Measurements from ENCODE around the gene PTPRU. TPM values are rescaled to one million over a fixed set of nuclear protein-coding genes. Genes with fewer than 3 reads are reported as not detected.

PTPRU gene
- total and polyA plus RNA-seq, 5 donors from 2014 or later: not detected

- Mint-ChIP-seq H3K27ac (no peak overlapping the region), H3K9me3 (peaks cover 0 to 2% (median 1%) of the 10 kb centered on the region in 7 donors), H3K36me3 (no peaks in the 10 kb centered on the region), H3K27me3 (peaks cover 38% of the 10 kb centered on the region), H3K4me3 (no peak overlapping the region), H3K4me1 (no peaks in the 10 kb centered on the region)
- DNase-seq (no peak), ATAC-seq (ENCODE audit: low read depth in 2 of 2) (no peak)
- H3K36me3 ChIP-seq (ENCODE audit: control insufficient read depth, insufficient read depth, low read length): no peaks in the 10 kb centered on the region
- H3K4me1 ChIP-seq (ENCODE audit: control insufficient read depth, insufficient read depth, low read length, poor library complexity, severe bottlenecking): no peaks in the 10 kb centered on the region
- H3K27me3 ChIP-seq (ENCODE audit: control insufficient read depth, insufficient read depth, low read length): no peaks in the 10 kb centered on the region
- H3K4me3 ChIP-seq (ENCODE audit: low read depth, low read length): no peak overlapping the region
- H3K27ac ChIP-seq (ENCODE audit: insufficient read depth, low read length, poor library complexity, severe bottlenecking): no peak overlapping the region
- H3K9me3 ChIP-seq (ENCODE audit: control insufficient read depth in 2 of 2, low read length in 2 of 2): no peaks in the 10 kb centered on the region
These were observed 135.8 kb downstream of the PTPRU start for GRCh38 chr1:29372108-29372507.

Other genes with a start within 250 kb of the PTPRU start
- not detected for gene TMEM200B, start 112.6 kb upstream of the PTPRU start, total RNA-seq
- gene TMEM200B, start 112.6 kb upstream of the PTPRU start, polyA plus RNA-seq: under 1 TPM in 1 of 4 donors, not detected in 3; 0.27 TPM
- 108 TPM for gene SRSF4, start 54.6 kb upstream of the PTPRU start, total RNA-seq
- gene SRSF4, start 54.6 kb upstream of the PTPRU start, polyA plus RNA-seq: 10 to 100 TPM; 87.2 to 95.0 (median 92.6) TPM
- 11.6 TPM for gene MECR, start 5.6 kb upstream of the PTPRU start, total RNA-seq
- 10 to 100 TPM; 10.1 to 16.3 (median 13.2) TPM for gene MECR, start 5.6 kb upstream of the PTPRU start, polyA plus RNA-seq